ENCODE data around the gene NUBPL.

DNA sequence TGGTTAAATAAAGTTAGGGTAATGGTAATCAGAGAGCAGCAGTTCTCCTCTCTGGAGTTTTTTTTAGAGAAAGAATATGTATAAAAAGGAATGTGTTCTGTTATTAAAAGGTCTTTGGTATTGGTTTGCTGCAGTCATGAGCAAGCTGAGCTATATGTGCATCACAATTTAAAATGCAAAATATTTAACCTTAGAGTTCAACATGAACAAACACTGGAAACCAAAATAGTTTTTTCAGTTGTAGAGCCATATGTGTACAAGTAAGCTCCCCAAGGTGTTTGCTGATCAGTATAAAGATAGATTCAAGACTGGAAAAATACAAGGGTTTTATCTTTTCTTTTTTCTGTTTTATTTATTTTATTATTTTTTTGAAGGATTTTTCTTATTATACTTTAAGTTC, 245.0 kb downstream of the NUBPL start:
- no peak for TF ChIP-seq POLR2AphosphoS5 (IDR thresholded peaks at IDR 0.05; ENCODE audit: low read depth, low read length)
- TF ChIP-seq RFX5 (IDR thresholded peaks at IDR 0.05; ENCODE audit: low read length), result no peak
- no peak for TF ChIP-seq TAF1 (IDR thresholded peaks at IDR 0.05; ENCODE audit: borderline replicate concordance, low read depth, low read length)
